D721Med (cell line): Measurements from ENCODE around the gene TRAM1L1.

Source experiments
- DNase-seq: peaks from one replicate; pipeline ENCODE4 v3.0.0; 2011; ENCODE audit warnings: low spot score; ENCODE audit not compliant: insufficient read length
- FAIRE-seq: peaks from 2 replicates; lab custom pipeline; 2011; peaks lifted over from hg19 to GRCh38; lab: Jason Lieb, UNC
- CTCF ChIP-seq: IDR thresholded peaks from 2 replicates; pipeline ENCODE4 v1.5.1; 2012; ENCODE audit warnings: mild to moderate bottlenecking, control low read depth; ENCODE audit not compliant: insufficient read depth; ENCODE audit errors: missing control alignments

The TRAM1L1 gene

GRCh38 chr4:117084866-117085701, at the start of gene TRAM1L1:
TRAM1L1 (minus strand) TSS chr4:117085576; CDS start chr4:117085393, 183 bp downstream.
- no peak for FAIRE-seq
- TF ChIP-seq CTCF = no peak
- DNase-seq = peak; percentile 16

- TF ChIP-seq CTCF = peak; percentile 83
- FAIRE-seq (peak; percentile 91), DNase-seq (no peak)
Measured at GRCh38 chr4:117134386-117134785, 49.0 kb upstream of the TRAM1L1 start.

GRCh38 chr4:117096886-117097285, 11.5 kb upstream of the TRAM1L1 start:
- TF ChIP-seq CTCF = no peak
- FAIRE-seq (no peak), DNase-seq (no peak)

GRCh38 chr4:117096462-117096861, 11.1 kb upstream of the TRAM1L1 start:
- no peak for FAIRE-seq
- no peak for DNase-seq
- no peak for TF ChIP-seq CTCF

GRCh38 chr4:117093571-117093970, 8.2 kb upstream of the TRAM1L1 start:
- DNase-seq (no peak), FAIRE-seq (no peak)
- TF ChIP-seq CTCF = no peak

- DNase-seq (no peak), FAIRE-seq (no peak)
- TF ChIP-seq CTCF = no peak
Measured at GRCh38 chr4:117077760-117078159, 7.6 kb downstream of the TRAM1L1 start.

- FAIRE-seq (no peak), DNase-seq (no peak)
- no peak for TF ChIP-seq CTCF
Measured at GRCh38 chr4:117068120-117068519, 17.3 kb downstream of the TRAM1L1 start.
